Heart left ventricle (tissue), 16 donors: ENCODE data around the gene PLCB1. TPM values are rescaled to one million over a fixed set of nuclear protein-coding genes. Genes with fewer than 3 reads are reported as not detected.

Experiments used
- ATAC-seq, 4 donors: fragments of 200-7000 bp; cut with Tn5 transposase; one replicate each; pipeline ENCODE4 v1.9.1; 2020 to 2022; ENCODE audit warnings: moderate library complexity in 4 of 4, mild to moderate bottlenecking in 3 of 4, moderate number of reproducible peaks in 1 of 4
- DNase-seq, 5 donors: peaks; one replicate each; pipeline ENCODE4 v3.0.0-alpha.2; 2020
- H3K27ac ChIP-seq, 12 donors: fragments of 200-600 bp; sonication (generic) in 4 of 12; one replicate each; pipeline versions ENCODE4 v1.5.0 to v1.8.0; 2016 to 2022; ENCODE audit warnings: mild to moderate bottlenecking in 2 of 12
- H3K27me3 ChIP-seq, 9 donors: fragments of 200-600 bp; sonication (generic) in 2 of 9; one replicate each; pipeline versions ENCODE4 v1.5.1 to v1.8.0; 2016 to 2022; ENCODE audit warnings: mild to moderate bottlenecking in 3 of 9
- H3K36me3 ChIP-seq, 9 donors: fragments of 200-600 bp; sonication (generic) in 2 of 9; one replicate each; pipeline versions ENCODE4 v1.5.0 to v1.8.0; 2018 to 2022; ENCODE audit warnings: mild to moderate bottlenecking in 2 of 9
- H3K4me1 ChIP-seq, 12 donors: fragments of 200-600 bp; sonication (generic) in 4 of 12; one replicate each; pipeline versions ENCODE4 v1.5.0 to v1.8.0; 2016 to 2022; ENCODE audit warnings: mild to moderate bottlenecking in 3 of 12
- H3K4me3 ChIP-seq, 12 donors: fragments of 200-600 bp; sonication (generic) in 4 of 12; one replicate each; pipeline versions ENCODE4 v1.5.0 to v1.8.0; 2017 to 2022; ENCODE audit warnings: mild to moderate bottlenecking in 9 of 12, moderate library complexity in 4 of 12
- H3K9me3 ChIP-seq, 12 donors: fragments of 200-600 bp; sonication (generic) in 4 of 12; one replicate each; pipeline versions ENCODE4 v1.5.0 to v1.8.0; 2016 to 2022; ENCODE audit warnings: mild to moderate bottlenecking in 1 of 12
- POLR2A ChIP-seq, 2 donors: fragments of 450-650 bp; IDR thresholded peaks; one replicate each; pipeline ENCODE4 v1.6.1; 2017; ENCODE audit warnings: antibody characterized with exemption in 2 of 2, mild to moderate bottlenecking in 2 of 2, moderate library complexity in 2 of 2
- WGBS, 4 donors: extraction: QIAGEN DNeasy Blood & Tissue Kit in 2 of 4; methylation state at CpG; one replicate each; pipeline versions ENCODE4 v1.1.5 to v1.1.7; 2013 to 2018; 5-methylcytosine and 5-hydroxymethylcytosine counted together
- intact Hi-C, 10 donors: fragments of 100-400 bp; cut with DNase I; formaldehyde crosslinking; loops; one replicate each; pipeline versions ENCODE4 v1.11.1 to v1.14.2; 2022
- polyA plus RNA-seq, 2 donors: library from polyadenylated mRNA; stranded (reverse); fragments of 200-250 nt; gene quantifications; one replicate each; pipeline ENCODE4 v1.2.3, GENCODE V29; 2013
- total RNA-seq, 9 donors: library from RNA; depleted of rRNA in 2 of 9; stranded (reverse); fragments of >200 nt in 2 of 9; fragmentation: NEBNext Ultra II Directional in 3 of 9; extraction: Animal tissue kit (Norgen Biotek cat#: 25700) in 3 of 9; gene quantifications; one replicate each; pipeline versions ENCODE4 v1.1.0 to v1.2.4, GENCODE V29; 2016 to 2023
- TF ChIP-seq, protein P1 (sequence below), 12 donors: fragments of 200-600 bp; sonication (generic) in 4 of 12; IDR thresholded peaks; one replicate each; pipeline versions ENCODE4 v1.5.0 to v1.8.0; 2018 to 2022; ENCODE audit warnings: antibody characterized with exemption in 12 of 12, mild to moderate bottlenecking in 5 of 12
- donor health status: ischemic (EF 13 %, LVEDD 7.1; RV severe dilation, severe dysfunction).
- donor health status: healthy with polysubstance abuse.
- donor health status: DM: no; HTN: yes; CAD: no.
- donor health status: DM: no; HTN: no; CAD: no.
- donor health status: ischemic (EF 25% LVEDD 6.9; RV normal size, moderate dysfunction).
- donor health status: ischemic (EF 25% LVEDD 5.7; RV mildly dilated, moderate dysfunction).
- donor health status: healthy.
- donor health status: DM: yes; HTN: yes; CAD: no.
- donor health status: ischemic (EF 35%, LVEDD 5.7; RV mildly dilated, moderate dysfunction).
- donor health status: nonischemic (EF 11% LVEDD 7.7; RV severe dilation, severe dysfunction).
- donor health status: DM: yes; HTN: yes; CAD: no.
- donor health status: PGD.
- donor health status: ischemic (EF 29% LVEDD 5.4; RV normal size, mild dysfunction).
- donor health status: nonischemic (EF 23%, LVEDD 6.1; RV moderate dilation, normal function).

The PLCB1 gene
- total and polyA plus RNA-seq, 11 donors = 2.5 to 12.1 (median 7.4) TPM

DNA sequence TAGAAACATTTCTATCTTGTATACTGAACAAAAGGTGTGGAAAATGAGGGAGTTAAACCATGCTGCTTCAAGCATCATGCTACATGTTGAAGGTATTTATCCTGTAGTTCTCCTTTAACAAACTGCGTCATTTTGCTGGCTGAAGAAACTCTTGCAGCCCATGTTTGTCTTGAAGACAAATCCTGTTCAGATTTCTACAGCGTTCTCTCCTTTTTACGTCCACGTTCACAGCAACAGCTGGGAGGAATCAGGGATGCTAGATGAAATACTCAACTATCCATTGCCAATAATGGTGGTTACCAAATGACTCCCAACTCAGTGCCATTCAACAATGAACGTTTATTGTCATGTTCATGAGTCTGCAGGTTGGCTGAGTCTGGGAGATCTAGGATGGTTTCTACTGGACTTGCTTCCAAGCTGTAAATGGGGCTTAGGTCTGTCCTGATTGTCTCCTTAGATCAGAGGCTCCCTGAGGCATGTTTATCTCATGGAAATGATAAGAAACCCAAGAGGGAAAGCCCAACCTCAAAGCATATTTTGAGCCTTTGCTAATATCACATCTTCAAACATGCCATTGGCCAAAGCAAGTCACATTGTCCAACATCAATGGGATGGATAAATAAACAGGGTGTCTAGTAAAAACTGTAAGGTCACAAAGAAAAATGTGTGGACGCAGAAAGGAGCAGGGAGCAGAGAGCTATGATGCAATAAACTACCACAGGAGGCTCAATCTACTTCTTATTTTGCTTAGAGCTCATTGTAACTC is 2.7 kb upstream of the PLCB1 start:
- intact Hi-C loops = loop anchor here in 2 of 10 donors (5.0 to 10.0 kb wide), 2 partner anchors 77 to 85 kb away; no protein-coding TSS in a partner anchor
- H3K4me1 ChIP-seq = peaks cover 0 to 23% (median 5%) of the 10 kb centered on the region in 12 donors
- H3K9me3 ChIP-seq = no peaks in the 10 kb centered on the region
- WGBS, 4 donors = 62 to 77% (median 65%) methylated on average over 6 of the region's 6 CpGs
- peak overlapping the region in 3 of 12 donors; percentile 4 to 52 (median 17) for H3K27ac ChIP-seq
- TF ChIP-seq POLR2A (IDR thresholded peaks at IDR 0.05) = no peak
- TF ChIP-seq, protein P1, sequence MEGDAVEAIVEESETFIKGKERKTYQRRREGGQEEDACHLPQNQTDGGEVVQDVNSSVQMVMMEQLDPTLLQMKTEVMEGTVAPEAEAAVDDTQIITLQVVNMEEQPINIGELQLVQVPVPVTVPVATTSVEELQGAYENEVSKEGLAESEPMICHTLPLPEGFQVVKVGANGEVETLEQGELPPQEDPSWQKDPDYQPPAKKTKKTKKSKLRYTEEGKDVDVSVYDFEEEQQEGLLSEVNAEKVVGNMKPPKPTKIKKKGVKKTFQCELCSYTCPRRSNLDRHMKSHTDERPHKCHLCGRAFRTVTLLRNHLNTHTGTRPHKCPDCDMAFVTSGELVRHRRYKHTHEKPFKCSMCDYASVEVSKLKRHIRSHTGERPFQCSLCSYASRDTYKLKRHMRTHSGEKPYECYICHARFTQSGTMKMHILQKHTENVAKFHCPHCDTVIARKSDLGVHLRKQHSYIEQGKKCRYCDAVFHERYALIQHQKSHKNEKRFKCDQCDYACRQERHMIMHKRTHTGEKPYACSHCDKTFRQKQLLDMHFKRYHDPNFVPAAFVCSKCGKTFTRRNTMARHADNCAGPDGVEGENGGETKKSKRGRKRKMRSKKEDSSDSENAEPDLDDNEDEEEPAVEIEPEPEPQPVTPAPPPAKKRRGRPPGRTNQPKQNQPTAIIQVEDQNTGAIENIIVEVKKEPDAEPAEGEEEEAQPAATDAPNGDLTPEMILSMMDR (IDR thresholded peaks at IDR 0.05) = no peak
- peak in 1 of 5 donors; percentile 40 for DNase-seq
- H3K36me3 ChIP-seq = no peaks in the 10 kb centered on the region
- ATAC-seq = no peak
- H3K27me3 ChIP-seq = peaks cover 0 to 7% (median 0%) of the 10 kb centered on the region in 9 donors
- H3K4me3 ChIP-seq = no peak overlapping the region

DNA sequence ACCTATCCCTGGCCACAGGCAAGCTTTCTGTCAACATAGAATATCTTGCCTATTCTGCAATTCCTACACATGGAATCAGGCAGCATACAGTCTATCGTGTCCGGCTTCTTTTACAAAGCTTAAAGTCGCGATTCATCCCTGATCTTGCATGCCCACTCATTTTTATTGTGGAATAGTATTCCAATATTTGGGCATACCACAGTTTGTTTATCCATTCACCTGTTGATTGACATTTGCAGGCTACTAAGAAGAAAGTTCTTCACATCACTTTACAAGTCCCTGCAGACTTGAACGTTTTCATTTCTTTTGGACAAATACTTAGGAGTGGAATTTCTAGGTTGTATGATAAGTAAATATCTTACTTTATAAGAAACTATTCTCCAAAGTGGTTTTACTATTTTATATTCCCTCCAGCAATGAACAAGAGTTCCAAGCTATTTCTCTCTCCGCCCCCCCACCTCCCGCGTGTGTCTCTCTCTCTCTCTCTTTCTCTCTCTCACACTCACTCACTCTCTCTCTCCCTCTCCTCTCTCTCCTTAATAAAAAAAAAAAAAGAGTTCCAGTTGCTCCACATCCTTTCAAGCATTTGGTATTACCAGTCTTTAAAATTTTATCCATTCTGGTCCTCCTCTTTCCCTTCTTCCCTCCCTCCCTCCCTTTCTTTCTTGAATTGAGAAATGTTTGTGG is 1.1 kb upstream of the PLCB1 start:
- Histone ChIP-seq H3K27me3 (peaks cover 0 to 7% (median 0%) of the 10 kb centered on the region in 9 donors), H3K9me3 (no peaks in the 10 kb centered on the region), H3K27ac (peak overlapping the region in 3 of 12 donors; percentile 64 to 90 (median 81)), H3K4me1 (peaks cover 0 to 30% (median 7%) of the 10 kb centered on the region in 12 donors), H3K36me3 (no peaks in the 10 kb centered on the region), H3K4me3 (peak overlapping the region in 7 of 12 donors; percentile 68 to 97 (median 78))
- intact Hi-C loops = loop anchor here (1.0 to 10.0 kb wide), 16 partner anchors 84 to 592 kb away; no protein-coding TSS in a partner anchor
- TF ChIP-seq, protein P1 (IDR thresholded peaks at IDR 0.05) = no peak
- no peak for TF ChIP-seq POLR2A (IDR thresholded peaks at IDR 0.05)
- ATAC-seq = no peak
- 78 to 88% (median 83%) methylated on average over 8 of the region's 8 CpGs for WGBS, 4 donors
- no peak for DNase-seq

DNA sequence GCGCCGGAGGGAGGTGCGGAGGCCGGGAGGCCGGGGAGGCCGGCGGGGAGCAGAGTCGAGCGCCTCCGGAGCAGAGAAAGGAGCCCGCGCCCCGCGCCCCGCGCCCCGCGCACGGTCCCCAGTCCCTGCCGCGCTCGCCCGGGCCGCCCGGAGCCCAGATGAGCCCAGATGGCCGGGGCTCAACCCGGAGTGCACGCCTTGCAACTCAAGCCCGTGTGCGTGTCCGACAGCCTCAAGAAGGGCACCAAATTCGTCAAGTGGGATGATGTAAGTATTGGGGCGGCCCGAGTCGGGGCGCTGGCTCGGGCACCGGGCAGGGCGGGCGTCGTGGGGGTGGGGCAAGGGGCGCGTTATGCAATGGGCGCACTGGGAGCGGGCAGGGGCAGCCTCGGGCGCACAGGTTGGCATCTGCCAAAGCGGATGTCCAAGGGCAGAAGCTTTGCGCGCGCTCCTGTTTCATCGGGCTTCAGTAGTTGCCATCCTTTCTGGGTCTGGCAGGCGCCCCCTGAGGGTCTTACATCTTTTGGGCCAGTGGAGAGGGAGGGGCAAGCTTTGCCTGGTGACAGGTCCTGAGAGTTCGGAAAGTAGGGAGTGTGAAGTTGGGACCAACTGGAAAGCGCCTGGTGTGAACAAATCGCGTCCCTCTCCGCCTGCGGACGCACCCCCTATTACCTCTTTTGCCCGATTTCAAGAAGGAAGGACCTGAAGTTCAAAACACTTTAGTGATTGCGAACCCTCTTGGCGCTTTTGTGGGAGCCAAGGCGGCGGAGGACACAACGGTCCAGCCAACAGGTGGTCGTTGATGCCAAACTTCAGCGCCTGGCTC is 631 bp downstream of the PLCB1 start:
- 1 to 7% (median 4%) methylated on average over 23 to 68 of the region's 68 CpGs for WGBS, 4 donors
- ATAC-seq = peak in 2 of 4 donors; percentile 44 to 49
- peak; percentile 36 to 74 (median 39) for DNase-seq
- Histone ChIP-seq H3K9me3 (no peaks in the 10 kb centered on the region), H3K27me3 (peaks cover 0 to 7% (median 0%) of the 10 kb centered on the region in 9 donors), H3K4me3 (peak overlapping the region; percentile 59 to 97 (median 78)), H3K27ac (peak overlapping the region; percentile 53 to 91 (median 82)), H3K4me1 (peaks cover 0 to 30% (median 7%) of the 10 kb centered on the region in 12 donors), H3K36me3 (no peaks in the 10 kb centered on the region)
- no peak for TF ChIP-seq POLR2A (IDR thresholded peaks at IDR 0.05)
- TF ChIP-seq, protein P1 (IDR thresholded peaks at IDR 0.05) = no peak
- intact Hi-C loops = loop anchor here (1.0 to 10.0 kb wide), 18 partner anchors 85 to 590 kb away; no protein-coding TSS in a partner anchor
